GM21528 (cell line): ENCODE measurements around the gene PRR33.
"Not testable (repeated sequence)": the region's sequence is repeated elsewhere in the genome, so short reads cannot be mapped to it uniquely, and the experiment has no call there.

Experiments
- ATAC-seq: cut with Tn5 transposase; IDR thresholded peaks from one replicate; pipeline ENCODE4 v1.9.1; 2021; ENCODE audit warnings: mild to moderate bottlenecking, moderate library complexity; ENCODE audit not compliant: unreplicated experiment, low FRiP score

PRR33 gene

GRCh38 chr11:1891831-1892115 is at the start of gene PRR33:
PRR33 (minus strand) TSS chr11:1891895; CDS start chr11:1890584, 1,311 bp downstream.
- no peak for ATAC-seq

GRCh38 chr11:1939788-1940187 is 48.1 kb upstream of the PRR33 start:
- ATAC-seq: not testable (repeated sequence)

- no peak for ATAC-seq
Measured at GRCh38 chr11:1939006-1939625, 47.4 kb upstream of the PRR33 start.

- no peak for ATAC-seq
Measured at GRCh38 chr11:1938343-1939005, 46.8 kb upstream of the PRR33 start.

GRCh38 chr11:1937616-1938342 is 46.1 kb upstream of the PRR33 start:
- ATAC-seq: no peak

GRCh38 chr11:1936781-1937615 is 45.3 kb upstream of the PRR33 start:
- ATAC-seq: no peak

- no peak for ATAC-seq
Measured at GRCh38 chr11:1936072-1936780, 44.5 kb upstream of the PRR33 start.

GRCh38 chr11:1935156-1936071 is 43.7 kb upstream of the PRR33 start:
- no peak for ATAC-seq

- no peak for ATAC-seq
Measured at GRCh38 chr11:1934335-1935155, 42.9 kb upstream of the PRR33 start.

- no peak for ATAC-seq
Measured at GRCh38 chr11:1933416-1934334, 42.0 kb upstream of the PRR33 start.

- no peak for ATAC-seq
Measured at GRCh38 chr11:1932681-1933080, 41.0 kb upstream of the PRR33 start.

- ATAC-seq: no peak
Measured at GRCh38 chr11:1932105-1932480, 40.4 kb upstream of the PRR33 start.

- ATAC-seq: no peak
Measured at GRCh38 chr11:1931341-1932104, 39.8 kb upstream of the PRR33 start.

- no peak for ATAC-seq
Measured at GRCh38 chr11:1930462-1930830, 38.8 kb upstream of the PRR33 start.

- no peak for ATAC-seq
Measured at GRCh38 chr11:1929621-1930461, 38.1 kb upstream of the PRR33 start.
